Ovary (tissue), 9 donors: ENCODE data around the gene ZNF175. TPM values are rescaled to one million over a fixed set of nuclear protein-coding genes. Genes with fewer than 3 reads are reported as not detected.
A peak's percentile ranks its signal among the peaks of the same experiment; 100 is the strongest.

Experiments used
- DNase-seq, 5 donors: peaks; one replicate each; pipeline ENCODE4 v3.0.0-alpha.2; 2019 to 2020
- H3K27ac ChIP-seq, 2 donors: fragments of 200-600 bp; one replicate each; pipeline versions ENCODE4 v1.5.1 to v1.8.0; 2019 to 2022
- H3K27me3 ChIP-seq: fragments of 200-600 bp; one replicate; pipeline ENCODE4 v1.8.0; 2022
- H3K36me3 ChIP-seq: fragments of 200-600 bp; sonication (generic); one replicate; pipeline ENCODE4 v1.5.1; 2019
- H3K4me1 ChIP-seq: one replicate; pipeline ENCODE4 v1.8.1; 2013; ENCODE audit warnings: mild to moderate bottlenecking, moderate library complexity; ENCODE audit not compliant: insufficient read depth
- H3K4me3 ChIP-seq: fragments of 200-600 bp; sonication (generic); one replicate; pipeline ENCODE4 v1.5.1; 2017
- H3K9me3 ChIP-seq, 2 donors: fragments of 200-600 bp in 1 of 2; sonication (generic) in 1 of 2; one replicate each; pipeline versions ENCODE4 v1.5.1 to v1.8.1; 2013 to 2019; ENCODE audit warnings: mild to moderate bottlenecking in 1 of 2, moderate library complexity in 1 of 2
- EP300 ChIP-seq: sonication (generic); formaldehyde crosslinking; IDR thresholded peaks from one replicate; pipeline ENCODE4 v1.6.1; 2017; ENCODE audit warnings: antibody characterized with exemption
- POLR2A ChIP-seq: fragments of 450-650 bp; IDR thresholded peaks from one replicate; pipeline ENCODE4 v1.6.1; 2017; ENCODE audit warnings: antibody characterized with exemption, mild to moderate bottlenecking, moderate library complexity
- WGBS, 3 donors: extraction: QIAGEN DNeasy Blood & Tissue Kit in 1 of 3; methylation state at CpG; one replicate each; pipeline versions ENCODE4 v1.1.5 to v1.1.7; 2013 to 2017; 5-methylcytosine and 5-hydroxymethylcytosine counted together
- intact Hi-C, 4 donors: fragments of 100-400 bp; cut with DNase I; formaldehyde crosslinking; loops; one replicate each; pipeline versions ENCODE4 v1.11.0 to v1.15.1; 2022 to 2023
- polyA plus RNA-seq, 2 donors: library from polyadenylated mRNA; stranded (reverse); fragments of 200-250 nt in 1 of 2; fragments of 350-450 nt in 1 of 2; fragmentation: Illumina TruSeq in 1 of 2; extraction: RNeasy Lipid Tissue Mini Kit (QIAGEN cat#74804) in 1 of 2; gene quantifications; one replicate each; pipeline ENCODE4 v1.2.3, GENCODE V29; 2013 to 2014
- total RNA-seq, 7 donors: library from RNA; depleted of rRNA in 2 of 7; stranded (reverse); fragments of >200 nt in 2 of 7; fragmentation: NEBNext Ultra II Directional in 3 of 7; extraction: Animal tissue kit (Norgen Biotek cat#: 25700) in 3 of 7; gene quantifications; one replicate each; pipeline versions ENCODE4 v1.1.0 to v1.2.4, GENCODE V29; 2016 to 2023
- TF ChIP-seq, protein P1 (sequence below), 3 donors: fragments of 450-650 bp in 2 of 3; fragments of 200-600 bp in 1 of 3; IDR thresholded peaks; one replicate each; pipeline versions ENCODE4 v1.5.1 to v1.8.0; 2016 to 2022; ENCODE audit warnings: antibody characterized with exemption in 3 of 3, mild to moderate bottlenecking in 1 of 3
- donor health status: DM: no; HTN: no; CAD: no; lungs with moderate emphysema.
- donor health status: DM: no; HTN: no; CAD: no.
- donor health status: Bipolar disorder and iron deficiency.
- donor health status: DM: yes; HTN: yes; CAD: no.
- donor health status: DM: no; HTN: no; CAD: no.
- donor health status: DM: yes; HTN: yes; CAD: no.

The ZNF175 gene
- total and polyA plus RNA-seq, 9 donors = 4.3 to 17.3 (median 12.6) TPM

DNA sequence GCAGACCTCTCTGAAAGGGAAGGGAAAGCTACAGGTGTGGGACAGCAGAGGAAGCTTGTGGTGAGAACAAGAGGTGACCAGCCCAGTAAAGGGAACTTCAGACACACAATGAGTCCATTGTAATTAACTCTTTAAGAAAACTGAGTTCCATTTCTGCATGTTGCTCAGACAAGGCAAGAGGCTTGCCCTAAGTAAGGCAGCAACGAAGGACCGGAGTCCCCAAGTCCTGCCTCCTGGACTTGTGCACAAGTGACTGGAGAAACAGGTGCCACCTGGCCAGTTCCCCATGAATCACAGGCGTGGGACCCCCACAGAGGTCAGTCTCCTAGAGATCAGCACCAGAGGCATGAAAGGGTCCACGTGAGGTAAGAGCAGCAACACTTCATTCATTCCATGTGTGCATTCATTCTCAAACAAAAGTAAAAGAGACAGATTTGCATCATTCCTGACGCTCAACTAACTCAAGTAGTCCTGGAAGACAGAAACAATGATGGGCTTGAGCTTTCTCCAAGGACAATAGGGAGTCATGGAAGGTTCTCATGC is 24.9 kb upstream of the ZNF175 start:
- no peak for TF ChIP-seq EP300
- no peak for TF ChIP-seq POLR2A
- TF ChIP-seq, protein P1, sequence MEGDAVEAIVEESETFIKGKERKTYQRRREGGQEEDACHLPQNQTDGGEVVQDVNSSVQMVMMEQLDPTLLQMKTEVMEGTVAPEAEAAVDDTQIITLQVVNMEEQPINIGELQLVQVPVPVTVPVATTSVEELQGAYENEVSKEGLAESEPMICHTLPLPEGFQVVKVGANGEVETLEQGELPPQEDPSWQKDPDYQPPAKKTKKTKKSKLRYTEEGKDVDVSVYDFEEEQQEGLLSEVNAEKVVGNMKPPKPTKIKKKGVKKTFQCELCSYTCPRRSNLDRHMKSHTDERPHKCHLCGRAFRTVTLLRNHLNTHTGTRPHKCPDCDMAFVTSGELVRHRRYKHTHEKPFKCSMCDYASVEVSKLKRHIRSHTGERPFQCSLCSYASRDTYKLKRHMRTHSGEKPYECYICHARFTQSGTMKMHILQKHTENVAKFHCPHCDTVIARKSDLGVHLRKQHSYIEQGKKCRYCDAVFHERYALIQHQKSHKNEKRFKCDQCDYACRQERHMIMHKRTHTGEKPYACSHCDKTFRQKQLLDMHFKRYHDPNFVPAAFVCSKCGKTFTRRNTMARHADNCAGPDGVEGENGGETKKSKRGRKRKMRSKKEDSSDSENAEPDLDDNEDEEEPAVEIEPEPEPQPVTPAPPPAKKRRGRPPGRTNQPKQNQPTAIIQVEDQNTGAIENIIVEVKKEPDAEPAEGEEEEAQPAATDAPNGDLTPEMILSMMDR (IDR thresholded peaks at IDR 0.05) = no peak
- 59 to 64% (median 63%) methylated on average over 5 of the region's 5 CpGs for WGBS, 3 donors
- intact Hi-C loops = no loop called here
- Histone ChIP-seq H3K36me3 (no peaks in the 10 kb centered on the region), H3K27ac (no peak overlapping the region), H3K4me3 (no peak overlapping the region), H3K9me3 (no peaks in the 10 kb centered on the region), H3K27me3 (no peaks in the 10 kb centered on the region), H3K4me1 (no peaks in the 10 kb centered on the region)
- DNase-seq = no peak

DNA sequence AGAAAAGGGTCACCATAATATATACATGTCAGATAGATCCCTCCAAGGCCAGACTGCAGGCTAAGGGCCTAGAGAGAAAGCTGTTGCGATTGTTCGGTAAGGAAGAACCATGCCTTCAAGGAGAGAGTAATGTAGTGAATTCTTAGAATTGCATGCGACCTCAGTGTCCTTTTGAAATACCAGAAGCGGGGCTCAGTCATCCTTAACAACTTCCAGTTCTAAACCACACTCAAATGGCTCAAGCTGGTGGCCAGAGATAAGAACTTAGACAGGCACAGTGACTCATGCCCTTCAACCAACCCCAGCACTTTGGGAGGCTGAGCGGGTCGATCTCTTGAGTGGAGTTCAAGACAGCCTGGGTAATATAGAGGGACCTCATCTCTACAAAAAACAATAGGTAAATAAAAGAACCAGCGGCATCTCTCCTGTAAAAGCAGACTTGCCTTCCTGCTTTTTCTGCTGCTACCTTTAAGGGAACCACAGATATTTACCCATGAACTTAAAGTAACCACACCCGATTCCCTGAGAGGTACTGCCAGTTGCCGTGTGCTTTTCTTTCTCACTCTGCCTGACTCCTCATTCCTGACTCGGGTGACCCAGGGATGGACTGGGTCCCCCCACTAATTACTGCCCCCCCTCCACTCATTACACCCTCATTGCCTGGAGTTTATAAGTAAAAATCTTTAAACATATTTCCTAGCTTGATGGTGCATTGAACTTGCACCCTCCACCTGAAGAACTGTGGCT is 24.3 kb upstream of the ZNF175 start:
- intact Hi-C loops = no loop called here
- Histone ChIP-seq H3K4me3 (no peak overlapping the region), H3K9me3 (no peaks in the 10 kb centered on the region), H3K27ac (no peak overlapping the region), H3K27me3 (no peaks in the 10 kb centered on the region), H3K36me3 (no peaks in the 10 kb centered on the region), H3K4me1 (no peaks in the 10 kb centered on the region)
- WGBS, 3 donors = 62 to 68% (median 67%) methylated on average over 10 of the region's 10 CpGs
- DNase-seq = no peak
- TF ChIP-seq POLR2A = no peak
- no peak for TF ChIP-seq EP300
- TF ChIP-seq, protein P1 (IDR thresholded peaks at IDR 0.05) = no peak

DNA sequence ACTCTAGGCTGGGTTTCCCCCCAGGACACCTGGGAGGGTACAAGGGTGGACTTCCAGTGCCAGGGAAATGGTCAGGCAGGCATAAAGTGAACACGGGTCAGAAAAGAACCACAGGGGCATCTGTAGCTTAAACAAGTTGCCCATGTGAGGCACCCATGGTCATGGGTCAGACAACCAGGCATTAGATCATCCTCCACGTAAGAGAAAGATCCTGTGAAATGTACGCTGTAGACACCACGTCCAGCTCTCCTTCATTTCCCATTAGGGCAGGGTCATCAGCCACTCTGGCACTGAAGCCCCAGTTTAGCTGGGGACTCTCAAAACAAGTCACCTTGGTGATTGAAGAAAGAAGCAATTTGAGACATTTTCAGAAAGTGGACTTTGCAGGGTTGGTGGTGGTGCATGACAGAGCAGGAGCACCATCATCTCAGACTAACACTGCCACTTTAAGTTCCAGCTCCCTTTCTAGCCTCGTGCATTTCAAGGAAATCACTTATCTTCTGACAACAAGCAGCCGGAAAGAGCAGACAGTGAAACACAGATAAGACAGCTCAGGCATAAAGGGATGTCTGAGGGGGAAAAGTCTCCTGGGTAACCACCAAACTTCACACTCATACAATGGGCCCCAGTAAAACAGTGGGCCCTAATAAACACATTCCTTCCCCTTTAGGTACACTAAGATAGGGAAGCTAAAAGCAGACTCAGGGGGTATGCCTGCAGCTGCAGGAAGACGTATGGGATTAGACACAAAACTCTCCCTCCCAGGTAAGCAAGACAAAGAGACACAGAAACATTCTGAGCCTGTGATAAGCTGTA is 23.5 kb upstream of the ZNF175 start:
- no peaks in the 10 kb centered on the region for H3K36me3 ChIP-seq
- 32 to 44% (median 35%) methylated on average over 7 of the region's 7 CpGs for WGBS, 3 donors
- TF ChIP-seq, protein P1 (IDR thresholded peaks at IDR 0.05) = no peak
- TF ChIP-seq POLR2A = no peak
- TF ChIP-seq EP300 = no peak
- no peak overlapping the region for H3K27ac ChIP-seq
- intact Hi-C loops = no loop called here
- H3K9me3 ChIP-seq = no peaks in the 10 kb centered on the region
- H3K27me3 ChIP-seq = no peaks in the 10 kb centered on the region
- H3K4me1 ChIP-seq = no peaks in the 10 kb centered on the region
- no peak overlapping the region for H3K4me3 ChIP-seq
- DNase-seq = peak in 1 of 5 donors; percentile 6

DNA sequence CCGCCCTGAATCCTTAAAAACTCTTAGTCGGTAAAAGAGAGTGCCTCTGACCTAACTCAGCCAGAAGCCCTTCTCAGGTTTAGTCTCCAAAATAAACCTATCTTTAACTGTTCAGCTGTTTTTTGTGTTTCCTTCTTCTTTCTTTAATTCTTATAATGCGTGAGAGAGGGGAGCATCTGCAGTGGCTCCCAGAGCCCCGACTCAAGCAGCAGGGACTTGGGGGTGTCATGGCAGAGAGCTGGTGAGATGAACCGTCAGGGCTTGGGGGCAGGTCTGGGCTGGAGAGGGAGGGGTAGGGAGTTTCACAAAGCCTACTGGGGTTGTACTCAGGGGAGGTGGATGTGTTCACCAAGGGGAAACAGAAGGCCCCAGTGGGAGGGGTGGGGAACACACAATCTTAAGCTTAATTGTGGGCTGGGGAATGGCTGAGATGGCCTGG is 22.9 kb upstream of the ZNF175 start:
- no peak for DNase-seq
- H3K36me3 ChIP-seq = no peaks in the 10 kb centered on the region
- no peak overlapping the region for H3K27ac ChIP-seq
- no peaks in the 10 kb centered on the region for H3K4me1 ChIP-seq
- H3K27me3 ChIP-seq = no peaks in the 10 kb centered on the region
- no peak for TF ChIP-seq EP300
- TF ChIP-seq, protein P1 (IDR thresholded peaks at IDR 0.05) = no peak
- TF ChIP-seq POLR2A = no peak
- intact Hi-C loops = no loop called here
- no peaks in the 10 kb centered on the region for H3K9me3 ChIP-seq
- WGBS, 3 donors = 64 to 76% (median 71%) methylated on average over 5 of the region's 5 CpGs
- H3K4me3 ChIP-seq = no peak overlapping the region
